Subcutaneous abdominal adipose tissue (tissue), 5 donors: Measurements from ENCODE around the gene KCTD2.

Source experiments
- H3K27ac ChIP-seq: one replicate; pipeline ENCODE4 v1.7.0; 2013; ENCODE audit warnings: low read depth, mild to moderate bottlenecking, inconsistent platforms, low read length, moderate library complexity
- H3K27me3 ChIP-seq, 5 donors: one replicate each; pipeline ENCODE4 v1.7.0; 2013; ENCODE audit warnings: low read length in 5 of 5, inconsistent platforms in 1 of 5; ENCODE audit not compliant: control insufficient read depth in 5 of 5, insufficient read depth in 4 of 5
- H3K36me3 ChIP-seq, 5 donors: one replicate each; pipeline ENCODE4 v1.7.0; 2013; ENCODE audit warnings: low read length in 5 of 5; ENCODE audit not compliant: control insufficient read depth in 5 of 5, insufficient read depth in 5 of 5
- H3K4me1 ChIP-seq, 5 donors: one replicate each; pipeline ENCODE4 v1.7.0; 2013; ENCODE audit warnings: low read length in 5 of 5, mild to moderate bottlenecking in 3 of 5, moderate library complexity in 1 of 5; ENCODE audit not compliant: control insufficient read depth in 5 of 5, insufficient read depth in 5 of 5
- H3K4me3 ChIP-seq, 5 donors: one replicate each; pipeline ENCODE4 v1.7.0; 2013; ENCODE audit warnings: low read length in 5 of 5, low read depth in 1 of 5
- H3K9ac ChIP-seq, 5 donors: one replicate each; pipeline ENCODE4 v1.7.0; 2013; ENCODE audit warnings: low read length in 5 of 5, mild to moderate bottlenecking in 4 of 5, moderate library complexity in 3 of 5
- H3K9me3 ChIP-seq, 5 donors: one replicate each; pipeline ENCODE4 v1.7.0; 2013; ENCODE audit warnings: low read length in 5 of 5; ENCODE audit not compliant: control insufficient read depth in 5 of 5
- donor health status: healthy.
- donor health status: healthy.
- donor health status: healthy.
- donor health status: healthy.
- donor health status: healthy.

Gene KCTD2

GRCh38 chr17:75075597-75076336 lies 28.7 kb downstream of the KCTD2 start:
- H3K4me3 ChIP-seq, result no peak overlapping the region
- H3K9ac ChIP-seq, result peak overlapping the region in 1 of 5 donors; percentile 40
- no peaks in the 10 kb centered on the region for H3K9me3 ChIP-seq
- H3K27ac ChIP-seq, result no peak overlapping the region
- peaks cover 0 to 38% (median 35%) of the 10 kb centered on the region in 5 donors for H3K4me1 ChIP-seq
- no peaks in the 10 kb centered on the region for H3K27me3 ChIP-seq
- H3K36me3 ChIP-seq, result no peaks in the 10 kb centered on the region

- Histone ChIP-seq H3K36me3 (no peaks in the 10 kb centered on the region), H3K4me1 (peaks cover 0 to 38% (median 35%) of the 10 kb centered on the region in 5 donors), H3K9me3 (no peaks in the 10 kb centered on the region), H3K4me3 (peak overlapping the region in 4 of 5 donors; percentile 45 to 72 (median 62)), H3K27ac (no peak overlapping the region), H3K9ac (peak overlapping the region in 4 of 5 donors; percentile 15 to 71 (median 54)), H3K27me3 (peaks cover 0 to under 1% (median 0%) of the 10 kb centered on the region in 5 donors)
These were observed 30.1 kb downstream of the KCTD2 start for GRCh38 chr17:75077072-75077495.

- no peaks in the 10 kb centered on the region for H3K9me3 ChIP-seq
- H3K4me1 ChIP-seq, result peaks cover 0 to 38% (median 35%) of the 10 kb centered on the region in 5 donors
- H3K27ac ChIP-seq, result no peak overlapping the region
- H3K4me3 ChIP-seq, result peak overlapping the region in 4 of 5 donors; percentile 45 to 72 (median 62)
- H3K9ac ChIP-seq, result peak overlapping the region in 4 of 5 donors; percentile 15 to 71 (median 54)
- H3K27me3 ChIP-seq, result peaks cover 0 to 4% (median 0%) of the 10 kb centered on the region in 5 donors
- H3K36me3 ChIP-seq, result no peaks in the 10 kb centered on the region
These were observed 30.7 kb downstream of the KCTD2 start for GRCh38 chr17:75077496-75078283.

- H3K27ac ChIP-seq, result no peak overlapping the region
- no peaks in the 10 kb centered on the region for H3K9me3 ChIP-seq
- H3K4me3 ChIP-seq, result no peak overlapping the region
- no peaks in the 10 kb centered on the region for H3K36me3 ChIP-seq
- peaks cover 0 to 4% (median 0%) of the 10 kb centered on the region in 5 donors for H3K27me3 ChIP-seq
- H3K9ac ChIP-seq, result peak overlapping the region in 1 of 5 donors; percentile 47
- H3K4me1 ChIP-seq, result peaks cover 0 to 38% (median 34%) of the 10 kb centered on the region in 5 donors
These were observed 31.4 kb downstream of the KCTD2 start for GRCh38 chr17:75078284-75079022.

GRCh38 chr17:75079023-75079373 lies 32.0 kb downstream of the KCTD2 start:
- Histone ChIP-seq H3K4me1 (peaks cover 0 to 35% (median 29%) of the 10 kb centered on the region in 5 donors), H3K9ac (no peak overlapping the region), H3K36me3 (no peaks in the 10 kb centered on the region), H3K4me3 (no peak overlapping the region), H3K27ac (no peak overlapping the region), H3K9me3 (no peaks in the 10 kb centered on the region), H3K27me3 (peaks cover 0 to 4% (median 0%) of the 10 kb centered on the region in 5 donors)

GRCh38 chr17:75081611-75082540 lies 34.9 kb downstream of the KCTD2 start:
- Histone ChIP-seq H3K27me3 (peaks cover 0 to 4% (median 0%) of the 10 kb centered on the region in 5 donors), H3K4me3 (no peak overlapping the region), H3K9me3 (no peaks in the 10 kb centered on the region), H3K4me1 (peaks cover 0 to 37% (median 25%) of the 10 kb centered on the region in 5 donors), H3K36me3 (no peaks in the 10 kb centered on the region), H3K27ac (no peak overlapping the region), H3K9ac (no peak overlapping the region)

- Histone ChIP-seq H3K9ac (no peak overlapping the region), H3K4me1 (peaks cover 0 to 35% (median 22%) of the 10 kb centered on the region in 5 donors), H3K27ac (no peak overlapping the region), H3K27me3 (peaks cover 0 to 4% (median 0%) of the 10 kb centered on the region in 5 donors), H3K9me3 (no peaks in the 10 kb centered on the region), H3K4me3 (no peak overlapping the region), H3K36me3 (no peaks in the 10 kb centered on the region)
These were observed 35.7 kb downstream of the KCTD2 start for GRCh38 chr17:75082683-75083082.

- H3K9ac ChIP-seq, result no peak overlapping the region
- no peak overlapping the region for H3K4me3 ChIP-seq
- peaks cover 3 to 33% (median 20%) of the 10 kb centered on the region in 5 donors for H3K4me1 ChIP-seq
- peaks cover 0 to 4% (median 0%) of the 10 kb centered on the region in 5 donors for H3K27me3 ChIP-seq
- H3K9me3 ChIP-seq, result no peaks in the 10 kb centered on the region
- H3K36me3 ChIP-seq, result no peaks in the 10 kb centered on the region
- H3K27ac ChIP-seq, result no peak overlapping the region
These were observed 37.1 kb downstream of the KCTD2 start for GRCh38 chr17:75084039-75084660.
